HCT116 (cell line): ENCODE data around the gene SLC7A5. TPM values are rescaled to one million over a fixed set of nuclear protein-coding genes. Genes with fewer than 3 reads are reported as not detected.

Experiments used
- ATAC-seq: fragments of 200-7000 bp; cut with Tn5 transposase; 2 replicates; pipeline ENCODE4 v1.9.1; 2020; ENCODE audit warnings: mild to moderate bottlenecking, moderate library complexity
- BruUV-seq: library from RNA; stranded (reverse); fragments of 400-500 nt; replicated peaks from 2 replicates; lab custom pipeline; 2021; lab: Mats Ljungman, UMichigan
- CTCF ChIA-PET: fragments of 300-600 bp; sonication (Branson Sonifier 250); formaldehyde crosslinking; loops from one replicate; lab custom pipeline; 2021; ENCODE audit warnings: antibody characterized with exemption; lab: Charles Lee
- POLR2A ChIA-PET: fragments of 300-600, 350-600 bp; sonication (Branson Sonifier 250); formaldehyde crosslinking; loops from one replicate; lab custom pipeline; 2021; ENCODE audit warnings: antibody characterized with exemption; lab: Charles Lee
- RAD21 ChIA-PET, 2 experiments: fragments of 300-600 bp; sonication (Branson Sonifier 250); formaldehyde crosslinking; loops; one replicate each; lab custom pipeline; 2023; ENCODE audit warnings: low total read pairs in 2 of 2; ENCODE audit not compliant: uncharacterized antibody in 2 of 2, unreplicated experiment in 2 of 2, low non-redundant PET in 1 of 2; lab: Charles Lee
- DNase-seq: peaks from one replicate; pipeline ENCODE4 v3.0.0-alpha.2; 2010; ENCODE audit warnings: low read depth, low spot score
- H2AFZ ChIP-seq: fragments of 200-600 bp; shearing (Covaris generic), sonication (generic); 2 replicates; pipeline ENCODE4 v1.6.1; 2017; ENCODE audit warnings: low read depth, mixed run types, mixed read lengths, antibody characterized with exemption, low read length; ENCODE audit not compliant: poor library complexity, severe bottlenecking
- H3K27ac ChIP-seq: 2 replicates; pipeline ENCODE4 v1.5.1; 2012; ENCODE audit warnings: low read depth, low read length
- H3K27me3 ChIP-seq: fragments of 200-600 bp; sonication (generic); 2 replicates; pipeline ENCODE4 v1.6.1; 2016; ENCODE audit warnings: mixed run types, low read length, mixed read lengths; ENCODE audit not compliant: insufficient read depth
- H3K36me3 ChIP-seq, 2 experiments: fragments of 200-500 bp in 1 of 2; fragments of 200-600 bp in 1 of 2; sonication (Bioruptor generic) in 1 of 2; sonication (generic) in 1 of 2; 2 replicates each; pipeline versions ENCODE4 v1.5.1 to v1.6.1; 2014 to 2016; ENCODE audit warnings: low read length in 2 of 2, inconsistent platforms in 1 of 2, mixed read lengths in 1 of 2, mixed run types in 1 of 2; ENCODE audit not compliant: insufficient read depth in 2 of 2, control insufficient read depth in 1 of 2
- H3K4me1 ChIP-seq, 2 experiments: fragments of 200-600 bp in 1 of 2; sonication (generic) in 1 of 2; 2 replicates each; pipeline versions ENCODE4 v1.5.1 to v1.6.1; 2012 to 2017; ENCODE audit warnings: low read length in 2 of 2, inconsistent platforms in 1 of 2, mild to moderate bottlenecking in 1 of 2, mixed read lengths in 1 of 2, mixed run types in 1 of 2, moderate library complexity in 1 of 2; ENCODE audit not compliant: insufficient read depth in 2 of 2, control insufficient read depth in 1 of 2
- H3K4me2 ChIP-seq: fragments of 200-600 bp; sonication (generic); 2 replicates; pipeline ENCODE4 v1.6.1; 2017; ENCODE audit warnings: mixed run types, low read length, mixed read lengths
- H3K4me3 ChIP-seq, 2 experiments: fragments of 200-600 bp in 1 of 2; sonication (generic) in 1 of 2; replicated peaks in 1 of 2; 2 replicates each; pipeline ENCODE4 v1.5.1; 2011 to 2016; ENCODE audit warnings: low read length in 2 of 2, control low read depth in 1 of 2, low read depth in 1 of 2, mild to moderate bottlenecking in 1 of 2, mixed read lengths in 1 of 2, mixed run types in 1 of 2
- H3K79me2 ChIP-seq: fragments of 200-600 bp; sonication (generic); 2 replicates; pipeline ENCODE4 v1.6.1; 2017; ENCODE audit warnings: mild to moderate bottlenecking, mixed run types, low read length, moderate library complexity, mixed read lengths; ENCODE audit not compliant: insufficient read depth
- H3K9ac ChIP-seq: fragments of 200-600 bp; sonication (generic); 2 replicates; pipeline ENCODE4 v1.6.1; 2016; ENCODE audit warnings: low read length, mixed read lengths
- H3K9me2 ChIP-seq: fragments of 200-600 bp; sonication (generic), shearing (Covaris generic); 2 replicates; pipeline ENCODE4 v1.6.1; 2017; ENCODE audit warnings: mixed run types, mild to moderate bottlenecking, moderate library complexity; ENCODE audit not compliant: insufficient read depth
- H3K9me3 ChIP-seq, 2 experiments: fragments of 200-500 bp in 1 of 2; fragments of 200-600 bp in 1 of 2; sonication (Bioruptor generic) in 1 of 2; sonication (generic) in 1 of 2; 2 replicates each; pipeline ENCODE4 v1.6.1; 2014 to 2017; ENCODE audit warnings: low read length in 2 of 2, mixed read lengths in 2 of 2, inconsistent platforms in 1 of 2, low read depth in 1 of 2, mild to moderate bottlenecking in 1 of 2, mixed run types in 1 of 2, moderate library complexity in 1 of 2; ENCODE audit not compliant: control insufficient read depth in 1 of 2, insufficient read depth in 1 of 2
- H4K20me1 ChIP-seq: fragments of 200-600 bp; sonication (generic), shearing (Covaris generic); 2 replicates; pipeline ENCODE4 v1.6.1; 2017; ENCODE audit warnings: mixed run types, mild to moderate bottlenecking, moderate library complexity; ENCODE audit not compliant: insufficient read depth
- CEBPB ChIP-seq: IDR thresholded peaks from 2 replicates; pipeline ENCODE4 v1.6.1; 2012; ENCODE audit warnings: low read depth
- FOSL1 ChIP-seq: IDR thresholded peaks from 2 replicates; pipeline ENCODE4 v1.6.1; 2012; ENCODE audit warnings: low read depth
- POLR2AphosphoS5 ChIP-seq: IDR thresholded peaks from 2 replicates; pipeline ENCODE4 v1.6.1; 2011; ENCODE audit warnings: mild to moderate bottlenecking, low read depth, low read length, moderate library complexity
- TCF7L2 ChIP-seq: IDR thresholded peaks from 2 replicates; pipeline ENCODE4 v1.7.0; 2011; ENCODE audit warnings: borderline replicate concordance, inconsistent platforms; ENCODE audit not compliant: insufficient read depth, insufficient read length; ENCODE audit errors: extremely low read depth
- YY1 ChIP-seq: IDR thresholded peaks from 2 replicates; pipeline ENCODE4 v1.6.1; 2011; ENCODE audit warnings: low read length, low read depth, moderate library complexity, mild to moderate bottlenecking; ENCODE audit not compliant: insufficient replicate concordance; ENCODE audit errors: extremely low read depth
- ZFX ChIP-seq: fragments of 450-650 bp; IDR thresholded peaks from 2 replicates; pipeline ENCODE4 v1.6.1; 2017
- intact Hi-C: fragments of 100-400 bp; cut with micrococcal nuclease; formaldehyde crosslinking; loops from 2 replicates; pipeline ENCODE4 v1.10.0; 2022
- total RNA-seq: library from RNA; stranded (reverse); gene quantifications from one replicate; pipeline ENCODE4 v1.2.1, GENCODE V29; 2021; ENCODE audit not compliant: unreplicated experiment
- TF ChIP-seq, protein P1 (sequence below): IDR thresholded peaks from 2 replicates; pipeline ENCODE4 v1.6.1; 2011; ENCODE audit warnings: mild to moderate bottlenecking, low read length, moderate library complexity; ENCODE audit not compliant: insufficient replicate concordance; ENCODE audit errors: extremely low read depth
- TF ChIP-seq, protein P2 (sequence below): IDR thresholded peaks from 2 replicates; pipeline ENCODE4 v1.6.1; 2012
- TF ChIP-seq, protein P3 (sequence below): IDR thresholded peaks from 2 replicates; pipeline ENCODE4 v1.6.1; 2012; ENCODE audit warnings: low read depth

Gene SLC7A5
- total RNA-seq, 1 experiment from 2014 or later = 482 TPM

DNA sequence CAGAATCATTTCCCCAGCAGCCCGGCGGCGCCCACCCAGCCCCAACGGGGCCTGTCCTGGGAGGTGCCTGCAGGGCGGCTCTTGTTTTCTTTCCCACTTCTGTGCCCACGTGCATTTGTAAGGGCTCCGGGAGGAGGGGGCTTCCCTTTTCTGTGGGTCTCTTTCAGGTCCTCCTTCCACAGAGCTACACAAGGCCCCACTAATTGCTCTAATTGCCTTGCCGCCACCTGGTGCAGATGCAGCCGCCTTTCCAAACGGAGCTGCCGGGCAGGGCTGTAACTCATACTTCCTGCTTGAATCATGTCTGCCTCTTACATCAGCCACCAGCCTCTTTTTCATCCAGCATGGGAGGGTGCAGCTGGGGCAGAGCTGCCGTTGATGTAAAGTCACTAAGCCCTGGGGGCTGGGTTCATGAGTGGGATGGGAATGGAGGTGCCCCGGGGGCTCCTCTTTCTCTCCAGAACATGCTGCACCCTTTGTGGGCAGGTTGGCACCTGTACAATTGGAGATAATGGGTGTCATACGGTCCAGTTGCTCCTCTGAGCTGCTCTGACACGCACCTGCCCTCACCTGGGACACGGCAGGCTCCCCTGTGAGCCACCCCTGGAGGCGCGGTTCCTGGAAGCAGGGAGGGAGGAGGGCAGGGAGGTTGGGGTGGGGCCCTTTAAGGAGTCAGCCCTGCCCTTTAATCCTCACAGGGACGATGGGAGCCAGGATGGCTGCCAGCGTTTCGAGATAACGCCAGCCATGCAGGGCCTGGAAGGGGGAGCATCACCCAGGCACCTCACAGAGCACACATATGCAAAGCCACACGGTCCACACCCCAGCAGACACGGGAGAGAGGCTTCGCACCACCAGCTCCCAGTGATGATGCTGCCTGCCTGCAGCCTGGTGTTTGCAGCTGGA, 62.4 kb downstream of the SLC7A5 start:
- DNase-seq (peak; percentile 77), ATAC-seq (peak; percentile 90)
- peak overlapping the region; percentile 70 for H3K4me2 ChIP-seq
- peak overlapping the region; percentile 77 for H2AFZ ChIP-seq
- H3K36me3 ChIP-seq = no peaks in the 10 kb centered on the region
- TSS peak; percentile 80 for BruUV-seq
- TF ChIP-seq, protein P1, sequence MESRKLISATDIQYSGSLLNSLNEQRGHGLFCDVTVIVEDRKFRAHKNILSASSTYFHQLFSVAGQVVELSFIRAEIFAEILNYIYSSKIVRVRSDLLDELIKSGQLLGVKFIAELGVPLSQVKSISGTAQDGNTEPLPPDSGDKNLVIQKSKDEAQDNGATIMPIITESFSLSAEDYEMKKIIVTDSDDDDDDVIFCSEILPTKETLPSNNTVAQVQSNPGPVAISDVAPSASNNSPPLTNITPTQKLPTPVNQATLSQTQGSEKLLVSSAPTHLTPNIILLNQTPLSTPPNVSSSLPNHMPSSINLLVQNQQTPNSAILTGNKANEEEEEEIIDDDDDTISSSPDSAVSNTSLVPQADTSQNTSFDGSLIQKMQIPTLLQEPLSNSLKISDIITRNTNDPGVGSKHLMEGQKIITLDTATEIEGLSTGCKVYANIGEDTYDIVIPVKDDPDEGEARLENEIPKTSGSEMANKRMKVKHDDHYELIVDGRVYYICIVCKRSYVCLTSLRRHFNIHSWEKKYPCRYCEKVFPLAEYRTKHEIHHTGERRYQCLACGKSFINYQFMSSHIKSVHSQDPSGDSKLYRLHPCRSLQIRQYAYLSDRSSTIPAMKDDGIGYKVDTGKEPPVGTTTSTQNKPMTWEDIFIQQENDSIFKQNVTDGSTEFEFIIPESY = no peak
- TF ChIP-seq CEBPB (no peak), YY1 (peak; percentile 82), POLR2AphosphoS5 (peak; percentile 74), FOSL1 (no peak), ZFX (peak; percentile 50; the same call in 1 of the 2 replicates), TCF7L2 (peak; percentile 67)
- TF ChIP-seq, protein P2, sequence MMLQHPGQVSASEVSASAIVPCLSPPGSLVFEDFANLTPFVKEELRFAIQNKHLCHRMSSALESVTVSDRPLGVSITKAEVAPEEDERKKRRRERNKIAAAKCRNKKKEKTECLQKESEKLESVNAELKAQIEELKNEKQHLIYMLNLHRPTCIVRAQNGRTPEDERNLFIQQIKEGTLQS = no peak
- TF ChIP-seq, protein P3, sequence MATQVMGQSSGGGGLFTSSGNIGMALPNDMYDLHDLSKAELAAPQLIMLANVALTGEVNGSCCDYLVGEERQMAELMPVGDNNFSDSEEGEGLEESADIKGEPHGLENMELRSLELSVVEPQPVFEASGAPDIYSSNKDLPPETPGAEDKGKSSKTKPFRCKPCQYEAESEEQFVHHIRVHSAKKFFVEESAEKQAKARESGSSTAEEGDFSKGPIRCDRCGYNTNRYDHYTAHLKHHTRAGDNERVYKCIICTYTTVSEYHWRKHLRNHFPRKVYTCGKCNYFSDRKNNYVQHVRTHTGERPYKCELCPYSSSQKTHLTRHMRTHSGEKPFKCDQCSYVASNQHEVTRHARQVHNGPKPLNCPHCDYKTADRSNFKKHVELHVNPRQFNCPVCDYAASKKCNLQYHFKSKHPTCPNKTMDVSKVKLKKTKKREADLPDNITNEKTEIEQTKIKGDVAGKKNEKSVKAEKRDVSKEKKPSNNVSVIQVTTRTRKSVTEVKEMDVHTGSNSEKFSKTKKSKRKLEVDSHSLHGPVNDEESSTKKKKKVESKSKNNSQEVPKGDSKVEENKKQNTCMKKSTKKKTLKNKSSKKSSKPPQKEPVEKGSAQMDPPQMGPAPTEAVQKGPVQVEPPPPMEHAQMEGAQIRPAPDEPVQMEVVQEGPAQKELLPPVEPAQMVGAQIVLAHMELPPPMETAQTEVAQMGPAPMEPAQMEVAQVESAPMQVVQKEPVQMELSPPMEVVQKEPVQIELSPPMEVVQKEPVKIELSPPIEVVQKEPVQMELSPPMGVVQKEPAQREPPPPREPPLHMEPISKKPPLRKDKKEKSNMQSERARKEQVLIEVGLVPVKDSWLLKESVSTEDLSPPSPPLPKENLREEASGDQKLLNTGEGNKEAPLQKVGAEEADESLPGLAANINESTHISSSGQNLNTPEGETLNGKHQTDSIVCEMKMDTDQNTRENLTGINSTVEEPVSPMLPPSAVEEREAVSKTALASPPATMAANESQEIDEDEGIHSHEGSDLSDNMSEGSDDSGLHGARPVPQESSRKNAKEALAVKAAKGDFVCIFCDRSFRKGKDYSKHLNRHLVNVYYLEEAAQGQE = no peak
- H3K9me3 ChIP-seq = no peaks in the 10 kb centered on the region
- CTCF ChIA-PET = interaction anchor here (0.9 to 2.8 kb wide), 6 partner anchors 9 to 64 kb away, joined by 3 to 17 read pairs (median 6); no protein-coding TSS in a partner anchor
- H3K79me2 ChIP-seq = no peaks in the 10 kb centered on the region
- H3K4me3 ChIP-seq = peak overlapping the region; percentile 51 to 66
- H3K27me3 ChIP-seq = no peaks in the 10 kb centered on the region
- POLR2A ChIA-PET = interaction anchor here (0.6 to 3.0 kb wide), 24 partner anchors 9 to 236 kb away, joined by 3 to 19 read pairs (median 4); partner anchors contain the start of genes KLHDC4 and SLC7A5
- H4K20me1 ChIP-seq = no peaks in the 10 kb centered on the region
- H3K9me2 ChIP-seq = no peaks in the 10 kb centered on the region
- peak overlapping the region; percentile 41 for H3K9ac ChIP-seq
- RAD21 ChIA-PET = interaction anchor here (0.9 to 1.8 kb wide), 2 partner anchors 28 to 43 kb away, joined by 3 to 6 read pairs; no protein-coding TSS in a partner anchor
- H3K4me1 ChIP-seq = peaks cover 21 to 23% of the 10 kb centered on the region in 2 experiments
- intact Hi-C loops = loop anchor here (2.0 kb wide), 2 partner anchors 28 to 44 kb away; no protein-coding TSS in a partner anchor
- peak overlapping the region; percentile 71 for H3K27ac ChIP-seq
